ENCODE results near the gene ERC2. TPM values are rescaled to one million over a fixed set of nuclear protein-coding genes. Genes with fewer than 3 reads are reported as not detected.
"Not testable (repeated sequence)": the region's sequence is repeated elsewhere in the genome, so short reads cannot be mapped to it uniquely, and the experiment has no call there.

Gene ERC2
- total RNA-seq, 1 donor from 2014 or later, result 0.35 TPM

- DNase-seq (ENCODE audit: extremely low spot score, unreplicated experiment), result no peak
Observed at GRCh38 chr3:56075089-56075488, 393.2 kb downstream of the ERC2 start.

GRCh38 chr3:56069766-56070165 lies 398.5 kb downstream of the ERC2 start:
- no peaks in the 10 kb centered on the region for H3K36me3 Mint-ChIP-seq (ENCODE audit: unreplicated experiment)
- no peaks in the 10 kb centered on the region for H3K4me1 Mint-ChIP-seq (ENCODE audit: unreplicated experiment)

More at GRCh38 chr3:56075089-56075488, 393.2 kb downstream of the ERC2 start:
- Mint-ChIP-seq H3K36me3 (ENCODE audit: unreplicated experiment) (no peaks in the 10 kb centered on the region), H3K9me3 (ENCODE audit: unreplicated experiment) (no peaks in the 10 kb centered on the region), H3K27ac (ENCODE audit: unreplicated experiment) (no peak overlapping the region), H3K4me1 (ENCODE audit: unreplicated experiment) (no peaks in the 10 kb centered on the region), H3K27me3 (ENCODE audit: unreplicated experiment) (peaks cover 18% of the 10 kb centered on the region), H3K4me3 (ENCODE audit: unreplicated experiment) (no peak overlapping the region)
- no peak for TF ChIP-seq CTCF (IDR thresholded peaks at IDR 0.05)

GRCh38 chr3:56066405-56066804 lies 401.9 kb downstream of the ERC2 start:
- DNase-seq (ENCODE audit: extremely low spot score, unreplicated experiment), result not testable (repeated sequence)

More at GRCh38 chr3:56069766-56070165, 398.5 kb downstream of the ERC2 start:
- H3K9me3 Mint-ChIP-seq (ENCODE audit: unreplicated experiment), result peaks cover 15% of the 10 kb centered on the region
- H3K27me3 Mint-ChIP-seq (ENCODE audit: unreplicated experiment), result peaks cover 13% of the 10 kb centered on the region
- H3K27ac Mint-ChIP-seq (ENCODE audit: unreplicated experiment), result no peak overlapping the region
- DNase-seq (ENCODE audit: extremely low spot score, unreplicated experiment), result no peak
- no peak for TF ChIP-seq CTCF (IDR thresholded peaks at IDR 0.05)
- H3K4me3 Mint-ChIP-seq (ENCODE audit: unreplicated experiment), result no peak overlapping the region

GRCh38 chr3:56064684-56065083 lies 403.6 kb downstream of the ERC2 start:
- Mint-ChIP-seq H3K9me3 (ENCODE audit: unreplicated experiment) (peaks cover 15% of the 10 kb centered on the region), H3K4me1 (ENCODE audit: unreplicated experiment) (peaks cover 4% of the 10 kb centered on the region), H3K27me3 (ENCODE audit: unreplicated experiment) (peaks cover 2% of the 10 kb centered on the region), H3K27ac (ENCODE audit: unreplicated experiment) (no peak overlapping the region), H3K4me3 (ENCODE audit: unreplicated experiment) (no peak overlapping the region), H3K36me3 (ENCODE audit: unreplicated experiment) (no peaks in the 10 kb centered on the region)
- TF ChIP-seq CTCF (IDR thresholded peaks at IDR 0.05), result no peak
- no peak for DNase-seq (ENCODE audit: extremely low spot score, unreplicated experiment)

More at GRCh38 chr3:56066405-56066804, 401.9 kb downstream of the ERC2 start:
- H3K4me3 Mint-ChIP-seq (ENCODE audit: unreplicated experiment); H3K4me1 Mint-ChIP-seq (ENCODE audit: unreplicated experiment); H3K27ac Mint-ChIP-seq (ENCODE audit: unreplicated experiment); H3K36me3 Mint-ChIP-seq (ENCODE audit: unreplicated experiment); H3K27me3 Mint-ChIP-seq (ENCODE audit: unreplicated experiment): not testable (repeated sequence)
- peaks cover 15% of the 10 kb centered on the region for H3K9me3 Mint-ChIP-seq (ENCODE audit: unreplicated experiment)

GRCh38 chr3:56061279-56061626 lies 407.0 kb downstream of the ERC2 start:
- H3K4me1 Mint-ChIP-seq (ENCODE audit: unreplicated experiment), result peaks cover 20% of the 10 kb centered on the region
- H3K9me3 Mint-ChIP-seq (ENCODE audit: unreplicated experiment), result no peaks in the 10 kb centered on the region
- H3K36me3 Mint-ChIP-seq (ENCODE audit: unreplicated experiment), result no peaks in the 10 kb centered on the region
- no peak overlapping the region for H3K4me3 Mint-ChIP-seq (ENCODE audit: unreplicated experiment)
- no peak for DNase-seq (ENCODE audit: extremely low spot score, unreplicated experiment)
- H3K27ac Mint-ChIP-seq (ENCODE audit: unreplicated experiment), result no peak overlapping the region
- no peaks in the 10 kb centered on the region for H3K27me3 Mint-ChIP-seq (ENCODE audit: unreplicated experiment)
- no peak for TF ChIP-seq CTCF (IDR thresholded peaks at IDR 0.05)
